Loucy (cell line): ENCODE data around the gene SLC9A9.

Experiments
- H2AFZ ChIP-seq: fragments of 200-600 bp; sonication (generic); 2 replicates; pipeline ENCODE4 v1.6.0; 2016; ENCODE audit warnings: antibody characterized with exemption, mild to moderate bottlenecking, low read length, moderate library complexity
- H3F3A ChIP-seq: fragments of 200-600 bp; 2 replicates; pipeline ENCODE4 v1.6.0; 2016; ENCODE audit warnings: antibody characterized with exemption, low read depth, mild to moderate bottlenecking
- H3K27me3 ChIP-seq: fragments of 200-600 bp; sonication (generic); 2 replicates; pipeline ENCODE4 v1.6.1; 2014; ENCODE audit warnings: low read length, mild to moderate bottlenecking; ENCODE audit not compliant: insufficient read depth, poor library complexity, severe bottlenecking
- H3K36me3 ChIP-seq: fragments of 200-600 bp; sonication (generic); 2 replicates; pipeline ENCODE4 v1.6.1; 2016; ENCODE audit warnings: low read length; ENCODE audit not compliant: insufficient read depth
- H3K4me1 ChIP-seq: fragments of 200-600 bp; sonication (generic); 2 replicates; pipeline ENCODE4 v1.5.1; 2014; ENCODE audit warnings: low read length, mild to moderate bottlenecking; ENCODE audit not compliant: insufficient read depth, poor library complexity, severe bottlenecking
- H3K4me2 ChIP-seq: fragments of 200-600 bp; sonication (generic); 2 replicates; pipeline ENCODE4 v1.6.0; 2014; ENCODE audit warnings: antibody characterized with exemption, low read length, low read depth, mild to moderate bottlenecking; ENCODE audit not compliant: poor library complexity, severe bottlenecking
- H3K4me3 ChIP-seq: fragments of 200-600 bp; sonication (generic); 2 replicates; pipeline ENCODE4 v1.5.1; 2014; ENCODE audit warnings: low read length, mild to moderate bottlenecking, mixed read lengths; ENCODE audit not compliant: poor library complexity, severe bottlenecking
- H3K79me2 ChIP-seq: fragments of 200-600 bp; sonication (generic); 2 replicates; pipeline ENCODE4 v1.6.1; 2014; ENCODE audit warnings: low read length; ENCODE audit not compliant: insufficient read depth
- H3K9ac ChIP-seq: fragments of 200-600 bp; sonication (generic); 2 replicates; pipeline ENCODE4 v1.6.0; 2014; ENCODE audit warnings: mild to moderate bottlenecking, low read depth, low read length, moderate library complexity; ENCODE audit not compliant: poor library complexity, severe bottlenecking
- H3K9me2 ChIP-seq: fragments of 200-600 bp; sonication (generic); replicated peaks from 2 replicates; pipeline ENCODE4 v1.6.1; 2016; ENCODE audit warnings: low read depth, low read length, mixed read lengths
- H3K9me3 ChIP-seq: fragments of 200-600 bp; sonication (generic); 2 replicates; pipeline ENCODE4 v1.6.1; 2014; ENCODE audit warnings: mild to moderate bottlenecking, antibody characterized with exemption, low read length, low read depth; ENCODE audit not compliant: insufficient read depth
- H4K20me1 ChIP-seq: fragments of 200-600 bp; sonication (generic); 2 replicates; pipeline ENCODE4 v1.6.0; 2014; ENCODE audit warnings: antibody characterized with exemption, low read length, mild to moderate bottlenecking; ENCODE audit not compliant: insufficient read depth, poor library complexity, severe bottlenecking
- CTCF ChIP-seq: fragments of 200-600 bp; sonication (generic); conservative IDR thresholded peaks from 2 replicates; pipeline ENCODE4 v1.5.1; 2014; ENCODE audit warnings: mild to moderate bottlenecking, antibody characterized with exemption, low read length
- EZH2phosphoT487 ChIP-seq: fragments of 200-600 bp; IDR thresholded peaks from 2 replicates; pipeline ENCODE4 v1.6.1; 2018; ENCODE audit warnings: antibody characterized with exemption, mild to moderate bottlenecking, moderate library complexity, borderline replicate concordance

Gene SLC9A9

GRCh38 chr3:143812481-143812880 lies 35.8 kb downstream of the SLC9A9 start:
- H3K36me3 ChIP-seq, result no peaks in the 10 kb centered on the region
- H3K79me2 ChIP-seq, result no peaks in the 10 kb centered on the region
- no peaks in the 10 kb centered on the region for H3K27me3 ChIP-seq
- TF ChIP-seq CTCF (no peak), EZH2phosphoT487 (no peak)
- no peaks in the 10 kb centered on the region for H3F3A ChIP-seq
- H3K9ac ChIP-seq, result no peak overlapping the region
- no peak overlapping the region for H3K4me2 ChIP-seq
- no peaks in the 10 kb centered on the region for H4K20me1 ChIP-seq
- H2AFZ ChIP-seq, result no peak overlapping the region
- no peaks in the 10 kb centered on the region for H3K9me3 ChIP-seq
- no peaks in the 10 kb centered on the region for H3K9me2 ChIP-seq
- H3K4me1 ChIP-seq, result peaks cover 26% of the 10 kb centered on the region
- H3K4me3 ChIP-seq, result no peak overlapping the region

- H3K9me2 ChIP-seq, result no peaks in the 10 kb centered on the region
- no peaks in the 10 kb centered on the region for H3K9me3 ChIP-seq
- no peak overlapping the region for H2AFZ ChIP-seq
- H3K79me2 ChIP-seq, result no peaks in the 10 kb centered on the region
- no peaks in the 10 kb centered on the region for H3K27me3 ChIP-seq
- H3F3A ChIP-seq, result no peaks in the 10 kb centered on the region
- H4K20me1 ChIP-seq, result no peaks in the 10 kb centered on the region
- no peak overlapping the region for H3K4me3 ChIP-seq
- no peak for TF ChIP-seq EZH2phosphoT487
- TF ChIP-seq CTCF, result no peak
- H3K4me2 ChIP-seq, result no peak overlapping the region
- H3K4me1 ChIP-seq, result peaks cover 26% of the 10 kb centered on the region
- H3K36me3 ChIP-seq, result no peaks in the 10 kb centered on the region
- H3K9ac ChIP-seq, result no peak overlapping the region
These were observed 36.7 kb downstream of the SLC9A9 start for GRCh38 chr3:143811602-143812001.

DNA sequence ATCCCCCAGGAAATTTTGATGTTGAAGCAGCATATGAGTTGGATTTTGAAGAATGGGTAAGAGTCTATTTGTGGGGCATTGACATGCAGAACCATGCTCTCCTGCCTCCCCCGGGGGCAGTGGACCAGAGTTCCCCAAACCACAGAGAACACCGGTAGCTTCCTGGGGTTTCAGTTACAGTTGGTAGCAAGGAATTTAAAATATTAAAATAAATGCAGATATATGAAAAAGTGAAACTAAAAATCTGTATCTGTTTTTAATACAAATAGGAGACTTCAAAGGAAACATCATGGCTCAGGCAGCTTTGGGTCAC lies 37.4 kb downstream of the SLC9A9 start:
- Histone ChIP-seq H3K9me3 (no peaks in the 10 kb centered on the region), H3K9me2 (no peaks in the 10 kb centered on the region), H3K4me1 (peaks cover 26% of the 10 kb centered on the region), H3K79me2 (no peaks in the 10 kb centered on the region), H2AFZ (0 out of 2 replicates have a peak overlapping the region, but pooled peaks have one; percentile 11), H3K4me2 (peak overlapping the region; percentile 51), H3F3A (no peaks in the 10 kb centered on the region), H3K36me3 (no peaks in the 10 kb centered on the region), H3K4me3 (no peak overlapping the region), H3K9ac (no peak overlapping the region), H3K27me3 (no peaks in the 10 kb centered on the region), H4K20me1 (no peaks in the 10 kb centered on the region)
- TF ChIP-seq CTCF, result no peak
- TF ChIP-seq EZH2phosphoT487, result no peak
